ENCODE data around the gene ETF1. TPM values are rescaled to one million over a fixed set of nuclear protein-coding genes. Genes with fewer than 3 reads are reported as not detected.

Gene ETF1
- total RNA-seq, 1 donor: 113 TPM

DNA sequence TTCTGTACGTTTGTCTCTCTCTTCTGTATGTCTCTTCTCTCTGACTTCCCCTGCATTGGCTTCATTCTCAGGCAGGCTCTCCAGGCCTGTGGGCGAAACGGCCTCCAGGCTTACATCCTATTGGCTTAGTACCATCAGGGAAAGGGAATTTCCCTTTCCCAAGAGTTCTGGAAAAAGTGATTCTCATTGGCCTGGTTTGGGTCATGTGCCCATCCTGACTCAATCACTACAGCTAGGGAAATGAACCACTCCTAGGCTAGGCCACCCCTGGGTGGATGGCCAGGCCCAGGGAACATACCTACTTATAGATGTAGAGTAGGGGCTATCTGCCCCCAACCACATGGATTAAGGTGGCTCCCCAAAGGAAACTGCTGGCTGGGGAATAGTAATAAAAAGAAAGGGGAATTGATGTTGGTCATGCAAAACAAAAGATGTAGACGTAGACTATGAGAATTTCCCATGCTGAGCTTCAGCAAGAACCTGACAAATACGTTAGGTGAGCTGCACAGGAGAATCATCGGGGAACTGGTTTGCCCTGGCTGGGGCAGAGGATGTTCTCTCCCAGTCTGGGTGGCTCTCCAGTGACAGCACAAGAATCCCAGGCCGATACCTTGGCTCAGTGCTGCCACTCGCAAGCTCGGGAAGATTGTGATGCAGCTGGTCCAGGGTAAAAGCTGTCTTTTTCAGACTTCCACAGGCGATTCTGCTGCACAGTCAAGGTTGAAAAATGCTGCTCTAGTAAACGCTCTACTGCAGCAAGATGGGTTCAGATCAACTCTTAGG is 81.5 kb downstream of the ETF1 start:
- no peak overlapping the region for H3K4me2 ChIP-seq (ENCODE audit: insufficient read depth, low read length)
- no peaks in the 10 kb centered on the region for H3K9me3 ChIP-seq (ENCODE audit: low read depth, low read length)
- TF ChIP-seq, protein P1, sequence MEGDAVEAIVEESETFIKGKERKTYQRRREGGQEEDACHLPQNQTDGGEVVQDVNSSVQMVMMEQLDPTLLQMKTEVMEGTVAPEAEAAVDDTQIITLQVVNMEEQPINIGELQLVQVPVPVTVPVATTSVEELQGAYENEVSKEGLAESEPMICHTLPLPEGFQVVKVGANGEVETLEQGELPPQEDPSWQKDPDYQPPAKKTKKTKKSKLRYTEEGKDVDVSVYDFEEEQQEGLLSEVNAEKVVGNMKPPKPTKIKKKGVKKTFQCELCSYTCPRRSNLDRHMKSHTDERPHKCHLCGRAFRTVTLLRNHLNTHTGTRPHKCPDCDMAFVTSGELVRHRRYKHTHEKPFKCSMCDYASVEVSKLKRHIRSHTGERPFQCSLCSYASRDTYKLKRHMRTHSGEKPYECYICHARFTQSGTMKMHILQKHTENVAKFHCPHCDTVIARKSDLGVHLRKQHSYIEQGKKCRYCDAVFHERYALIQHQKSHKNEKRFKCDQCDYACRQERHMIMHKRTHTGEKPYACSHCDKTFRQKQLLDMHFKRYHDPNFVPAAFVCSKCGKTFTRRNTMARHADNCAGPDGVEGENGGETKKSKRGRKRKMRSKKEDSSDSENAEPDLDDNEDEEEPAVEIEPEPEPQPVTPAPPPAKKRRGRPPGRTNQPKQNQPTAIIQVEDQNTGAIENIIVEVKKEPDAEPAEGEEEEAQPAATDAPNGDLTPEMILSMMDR (IDR thresholded peaks at IDR 0.05; ENCODE audit: extremely low read depth, low read depth, low read length): no peak
- peaks cover 18% of the 10 kb centered on the region for H3K4me1 ChIP-seq (ENCODE audit: insufficient read depth, low read length)
- H3K36me3 ChIP-seq (ENCODE audit: insufficient read depth, low read length): peaks cover 5% of the 10 kb centered on the region
- peaks cover 11% of the 10 kb centered on the region for H4K20me1 ChIP-seq (ENCODE audit: insufficient read depth, low read length)
- no peak overlapping the region for H3K27ac ChIP-seq (ENCODE audit: low read depth, low read length)
- DNase-seq (ENCODE audit: insufficient read length, low spot score, missing footprints): peak; percentile 98
- H3K79me2 ChIP-seq (ENCODE audit: insufficient read depth, low read length): peaks cover 10% of the 10 kb centered on the region
- no peaks in the 10 kb centered on the region for H3K27me3 ChIP-seq (ENCODE audit: insufficient read depth, low read length)
- no peak overlapping the region for H3K4me3 ChIP-seq (ENCODE audit: insufficient read depth, low read length)
- H2AFZ ChIP-seq (ENCODE audit: low read length): no peak overlapping the region

DNA sequence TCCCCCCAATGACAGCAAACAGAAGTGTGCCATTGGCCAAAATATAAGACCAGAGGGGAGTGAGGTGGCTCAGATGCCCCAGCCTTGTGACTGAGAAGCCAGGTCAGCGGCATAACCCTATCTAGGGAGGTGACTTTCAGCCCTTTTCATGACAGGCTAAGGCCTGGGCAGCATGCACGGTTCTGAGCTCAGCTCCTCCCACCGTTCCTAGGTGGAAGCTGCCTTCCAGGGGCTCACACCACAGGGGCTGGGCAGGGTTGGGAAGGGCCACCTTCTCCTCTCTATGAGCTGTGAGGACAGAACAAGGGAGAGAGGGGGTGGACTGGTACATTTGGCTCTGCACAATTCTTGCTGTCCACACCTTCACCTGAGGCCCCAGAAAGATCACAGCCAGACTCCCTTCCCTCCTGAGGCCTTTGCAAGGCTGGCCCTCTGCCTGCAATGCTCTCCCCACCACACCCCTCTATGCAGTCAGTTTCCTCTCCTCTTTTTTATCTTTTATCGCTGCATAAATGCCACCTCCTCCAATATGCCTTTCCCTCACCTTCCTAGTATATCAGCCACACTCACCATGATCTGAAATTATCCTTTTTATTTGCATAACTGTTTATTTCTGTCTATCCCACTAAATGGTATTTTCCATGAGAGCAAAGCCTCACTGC is 82.9 kb downstream of the ETF1 start:
- peaks cover 2% of the 10 kb centered on the region for H4K20me1 ChIP-seq (ENCODE audit: insufficient read depth, low read length)
- DNase-seq (ENCODE audit: insufficient read length, low spot score, missing footprints): no peak
- H3K27ac ChIP-seq (ENCODE audit: low read depth, low read length): no peak overlapping the region
- no peaks in the 10 kb centered on the region for H3K9me3 ChIP-seq (ENCODE audit: low read depth, low read length)
- no peaks in the 10 kb centered on the region for H3K79me2 ChIP-seq (ENCODE audit: insufficient read depth, low read length)
- H3K4me1 ChIP-seq (ENCODE audit: insufficient read depth, low read length): peaks cover 18% of the 10 kb centered on the region
- no peak overlapping the region for H3K4me3 ChIP-seq (ENCODE audit: insufficient read depth, low read length)
- TF ChIP-seq, protein P1 (IDR thresholded peaks at IDR 0.05; ENCODE audit: extremely low read depth, low read depth, low read length): no peak
- H3K36me3 ChIP-seq (ENCODE audit: insufficient read depth, low read length): no peaks in the 10 kb centered on the region
- no peak overlapping the region for H2AFZ ChIP-seq (ENCODE audit: low read length)
- no peak overlapping the region for H3K4me2 ChIP-seq (ENCODE audit: insufficient read depth, low read length)
- H3K27me3 ChIP-seq (ENCODE audit: insufficient read depth, low read length): no peaks in the 10 kb centered on the region

DNA sequence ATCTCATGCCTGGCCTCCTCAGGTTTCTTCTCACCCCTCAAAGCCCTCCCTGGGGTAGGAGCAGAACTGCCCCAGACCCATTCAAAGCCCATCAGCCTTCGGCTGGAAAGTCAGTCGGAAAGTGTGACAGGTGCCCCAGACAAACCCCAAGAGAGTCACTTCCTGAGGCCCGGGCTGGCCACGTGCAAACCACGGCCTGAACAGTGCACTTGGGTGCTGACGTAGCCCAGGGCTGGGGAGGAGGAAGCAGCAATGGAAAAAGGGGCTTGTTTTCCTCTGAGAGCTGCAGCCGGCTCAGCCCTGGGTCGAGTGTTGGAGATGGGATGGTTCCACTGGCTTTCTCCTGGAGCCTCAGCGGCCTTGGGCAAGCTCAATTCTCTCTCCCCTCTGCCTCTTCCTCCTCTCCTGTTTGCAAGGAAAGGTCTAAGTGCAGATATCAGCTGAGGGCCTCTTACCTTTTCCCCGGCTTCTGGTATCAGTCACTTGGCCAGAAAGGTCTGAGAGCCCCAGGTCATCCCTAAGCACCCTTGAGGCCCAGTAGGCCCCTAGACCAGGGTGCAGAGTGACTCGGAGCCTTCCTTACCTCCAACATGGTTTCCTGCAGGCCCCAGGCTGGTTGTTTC is 83.6 kb downstream of the ETF1 start:
- Histone ChIP-seq H3K36me3 (ENCODE audit: insufficient read depth, low read length) (no peaks in the 10 kb centered on the region), H3K4me1 (ENCODE audit: insufficient read depth, low read length) (peaks cover 18% of the 10 kb centered on the region), H3K9me3 (ENCODE audit: low read depth, low read length) (no peaks in the 10 kb centered on the region), H4K20me1 (ENCODE audit: insufficient read depth, low read length) (peaks cover 2% of the 10 kb centered on the region), H2AFZ (ENCODE audit: low read length) (no peak overlapping the region), H3K27ac (ENCODE audit: low read depth, low read length) (no peak overlapping the region), H3K27me3 (ENCODE audit: insufficient read depth, low read length) (no peaks in the 10 kb centered on the region), H3K4me2 (ENCODE audit: insufficient read depth, low read length) (no peak overlapping the region), H3K79me2 (ENCODE audit: insufficient read depth, low read length) (no peaks in the 10 kb centered on the region), H3K4me3 (ENCODE audit: insufficient read depth, low read length) (no peak overlapping the region)
- DNase-seq (ENCODE audit: insufficient read length, low spot score, missing footprints): no peak
- TF ChIP-seq, protein P1 (IDR thresholded peaks at IDR 0.05; ENCODE audit: extremely low read depth, low read depth, low read length): no peak

DNA sequence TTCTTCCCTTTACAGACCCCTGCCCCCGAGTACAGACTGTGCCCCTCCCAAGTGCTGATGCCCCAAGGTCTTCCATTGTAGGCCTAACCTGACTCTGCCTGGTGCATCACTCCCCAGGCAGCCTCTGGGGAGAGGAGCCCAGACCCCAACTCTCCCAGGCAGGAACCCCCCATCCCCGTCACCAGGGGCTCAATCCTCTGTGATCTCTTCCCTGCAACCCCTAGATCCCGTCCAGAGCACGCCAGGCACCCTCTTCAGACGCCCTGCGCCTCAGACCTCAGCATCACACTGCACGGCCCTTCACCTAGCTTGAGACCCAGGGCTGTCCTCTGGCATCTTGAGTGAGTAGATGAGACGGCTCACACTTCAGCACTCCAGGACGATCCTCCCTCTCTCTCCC is 84.2 kb downstream of the ETF1 start:
- H3K4me1 ChIP-seq (ENCODE audit: insufficient read depth, low read length): peaks cover 18% of the 10 kb centered on the region
- H3K79me2 ChIP-seq (ENCODE audit: insufficient read depth, low read length): no peaks in the 10 kb centered on the region
- no peaks in the 10 kb centered on the region for H4K20me1 ChIP-seq (ENCODE audit: insufficient read depth, low read length)
- no peak overlapping the region for H2AFZ ChIP-seq (ENCODE audit: low read length)
- H3K4me2 ChIP-seq (ENCODE audit: insufficient read depth, low read length): no peak overlapping the region
- no peak overlapping the region for H3K4me3 ChIP-seq (ENCODE audit: insufficient read depth, low read length)
- no peak overlapping the region for H3K27ac ChIP-seq (ENCODE audit: low read depth, low read length)
- TF ChIP-seq, protein P1 (IDR thresholded peaks at IDR 0.05; ENCODE audit: extremely low read depth, low read depth, low read length): no peak
- H3K9me3 ChIP-seq (ENCODE audit: low read depth, low read length): no peaks in the 10 kb centered on the region
- H3K27me3 ChIP-seq (ENCODE audit: insufficient read depth, low read length): no peaks in the 10 kb centered on the region
- no peak for DNase-seq (ENCODE audit: insufficient read length, low spot score, missing footprints)
- H3K36me3 ChIP-seq (ENCODE audit: insufficient read depth, low read length): no peaks in the 10 kb centered on the region
